ENCODE measurements around the gene ZNF765.
A peak's percentile ranks its signal among the peaks of the same experiment; 100 is the strongest.
"Not testable (repeated sequence)": the region's sequence is repeated elsewhere in the genome, so short reads cannot be mapped to it uniquely, and the experiment has no call there.

Gene ZNF765

DNA sequence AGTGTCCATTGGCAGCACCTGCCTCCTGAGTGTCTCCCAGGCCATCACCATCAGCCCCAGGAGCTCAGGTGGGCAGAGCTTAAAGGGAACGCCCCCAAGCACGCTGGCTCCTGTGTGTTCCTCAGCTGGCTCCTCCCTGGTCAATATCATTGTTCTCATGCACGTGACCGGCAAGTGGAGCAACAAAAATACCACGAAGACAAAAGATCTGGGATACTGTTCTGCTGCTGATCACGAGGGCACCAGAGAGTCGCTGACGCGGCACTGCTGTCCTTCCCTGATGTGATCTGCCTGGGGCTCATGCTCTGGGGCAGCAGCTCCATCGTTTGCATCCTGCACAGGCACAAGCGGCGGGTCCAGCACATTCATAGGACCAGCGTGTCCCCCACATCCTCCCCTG lies 28.1 kb downstream of the ZNF765 start:
- DNase-seq = not testable (repeated sequence)

DNA sequence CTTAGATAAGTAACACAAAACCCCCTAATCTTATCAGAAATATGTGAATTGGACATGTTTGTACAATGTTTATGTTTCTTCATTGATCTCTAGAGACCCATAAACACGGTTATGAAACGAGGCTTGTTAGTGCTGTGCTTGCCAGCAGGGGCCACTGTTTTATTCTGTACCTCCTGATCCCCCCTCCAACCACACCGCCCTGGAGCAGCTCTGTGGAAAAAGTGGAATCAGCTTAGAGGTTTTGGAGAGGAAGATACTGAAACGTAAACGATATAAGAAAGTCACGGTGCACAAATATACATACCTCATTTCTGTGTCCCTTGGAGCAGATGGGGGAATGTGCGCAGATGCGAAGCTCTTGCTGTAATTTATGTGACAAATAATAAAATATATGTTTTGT lies 28.7 kb downstream of the ZNF765 start:
- DNase-seq = not testable (repeated sequence)

DNA sequence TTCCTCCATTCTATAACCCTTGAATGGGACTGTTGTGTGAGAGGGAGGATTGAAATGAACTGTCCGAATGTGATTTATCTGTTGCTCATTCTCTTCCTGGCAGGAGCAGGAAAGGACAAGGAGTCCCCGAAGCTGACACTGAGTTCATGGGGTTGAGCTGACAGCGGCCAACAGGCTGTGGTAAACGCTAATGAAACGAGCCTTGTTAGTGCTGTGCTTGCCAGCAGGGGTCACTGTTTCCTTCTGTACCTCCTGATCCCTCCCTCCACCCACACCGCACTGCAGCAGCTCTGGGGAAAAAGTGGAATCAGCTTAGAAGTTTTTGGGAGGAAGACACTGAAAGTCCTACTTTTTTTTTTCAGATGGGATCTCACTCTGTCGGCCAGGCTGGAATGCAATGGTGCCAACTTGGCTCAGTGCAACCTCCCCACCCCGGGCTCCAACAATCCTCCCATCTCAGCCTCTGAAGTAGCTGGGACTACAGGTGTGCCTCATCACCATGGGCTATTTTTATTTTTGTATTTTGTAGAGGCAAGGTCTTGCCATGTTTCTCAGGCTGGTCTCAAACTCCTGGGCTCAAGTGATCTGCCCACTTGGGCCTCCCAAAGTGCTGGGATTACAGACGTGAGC lies 30.1 kb downstream of the ZNF765 start:
- DNase-seq = no peak

DNA sequence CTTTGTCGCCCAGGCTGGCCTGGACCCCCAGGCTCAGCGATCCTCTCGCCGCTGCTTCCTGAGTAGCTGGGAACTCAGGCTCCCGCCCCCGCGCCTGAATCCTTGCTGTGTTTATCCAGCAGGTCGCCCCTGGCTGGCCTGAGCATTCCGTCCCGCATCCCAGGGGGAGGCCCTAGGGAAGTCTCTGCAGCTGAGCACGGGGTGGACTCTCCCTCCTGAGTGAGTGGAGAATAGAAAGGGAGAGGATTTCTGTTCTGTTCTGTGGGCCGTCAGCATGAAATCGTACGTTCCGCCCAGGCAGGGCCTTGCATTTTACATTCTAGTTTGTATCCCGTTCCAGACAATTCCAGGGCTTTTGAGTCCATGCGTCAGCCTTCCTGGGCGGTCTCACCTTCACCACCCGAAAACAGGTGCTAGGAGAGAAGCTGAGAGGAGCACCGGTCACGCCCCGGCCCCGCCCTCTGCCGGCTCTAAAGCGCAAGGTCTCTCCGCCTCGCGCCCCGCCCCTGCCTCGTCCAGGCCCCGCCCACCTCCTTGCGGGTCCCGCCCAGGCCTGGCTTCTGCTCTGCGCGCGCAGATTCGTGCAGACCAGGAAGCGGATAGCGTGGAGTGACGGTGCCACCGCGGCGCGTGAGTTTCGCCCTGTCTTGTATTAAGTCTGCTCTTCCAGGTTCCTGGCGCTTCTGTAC lies 36.6 kb downstream of the ZNF765 start, which contains the start of gene ZNF761:
TSS of gene ZNF761 (plus strand) at position 586 of the 689 bp plus-strand sequence. CDS start 15,285 bp downstream, outside the sequence.
- peak; percentile 89 for DNase-seq

DNA sequence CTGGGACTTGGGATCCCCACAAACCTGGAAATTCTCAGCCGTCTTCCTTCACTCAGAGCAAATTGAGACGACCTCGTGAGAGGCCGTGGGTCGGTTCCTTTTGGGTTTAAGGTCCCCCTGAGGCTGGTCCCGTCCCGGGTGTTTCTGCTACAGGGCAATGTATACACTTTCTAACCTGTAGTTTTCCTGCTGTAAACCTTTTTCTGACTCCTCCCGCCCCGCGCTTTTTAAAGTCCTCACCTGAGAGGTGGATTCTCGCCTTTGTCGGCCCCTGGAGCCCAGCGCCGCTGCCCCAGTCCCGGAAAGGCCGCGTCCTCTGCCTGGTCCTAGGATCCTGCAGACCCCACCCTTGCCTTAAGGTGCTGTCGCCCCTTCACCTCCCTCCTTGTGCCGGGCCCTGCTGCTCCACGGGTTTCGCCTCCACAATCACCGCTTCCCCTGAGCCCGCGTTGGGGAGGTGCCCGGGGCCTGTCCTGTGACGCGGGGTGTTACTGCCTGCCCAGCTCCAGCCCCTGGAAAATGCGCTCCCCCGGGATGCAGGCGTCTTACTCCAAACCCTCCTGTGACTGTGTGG lies 37.2 kb downstream of the ZNF765 start:
- DNase-seq = no peak

DNA sequence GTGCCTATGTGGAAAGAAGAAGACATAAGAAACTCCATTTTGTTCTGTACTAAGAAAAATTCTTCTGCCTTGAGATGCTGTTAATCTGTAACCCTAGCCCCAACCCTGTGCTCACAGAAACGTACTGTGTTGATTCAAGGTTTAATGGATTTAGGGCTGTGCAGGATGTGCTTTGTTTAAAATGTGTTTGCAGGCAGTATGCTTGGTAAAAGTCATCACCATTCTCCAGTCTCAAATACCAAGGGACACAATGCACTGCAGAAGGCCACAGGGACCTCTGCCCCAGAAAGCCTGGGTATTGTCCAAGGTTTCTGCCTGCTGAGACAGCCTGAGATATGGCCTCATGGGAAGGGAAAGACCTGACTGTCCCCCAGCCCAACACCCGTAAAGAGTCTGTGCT lies 48.9 kb downstream of the ZNF765 start:
- DNase-seq = not testable (repeated sequence)

DNA sequence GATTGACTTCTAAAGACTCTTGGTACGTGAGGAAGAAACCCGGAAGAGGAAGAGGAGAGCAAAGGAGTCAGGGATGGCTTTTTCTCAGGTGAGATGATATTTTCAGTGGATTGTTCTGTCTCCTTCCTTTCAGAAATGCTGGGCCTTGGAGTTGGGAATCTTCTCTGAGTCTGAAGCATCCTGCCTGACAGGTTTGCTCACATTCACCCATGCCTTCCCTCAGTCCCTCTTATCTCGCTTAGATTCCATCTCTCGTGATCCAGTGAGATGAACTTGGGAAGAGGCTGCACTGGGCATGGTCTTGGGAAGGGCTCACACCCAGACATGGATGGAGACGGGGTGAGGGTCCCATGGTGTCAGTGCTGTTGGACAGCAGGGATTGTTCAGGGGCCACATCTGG lies 52.2 kb downstream of the ZNF765 start:
- DNase-seq = not testable (repeated sequence)

DNA sequence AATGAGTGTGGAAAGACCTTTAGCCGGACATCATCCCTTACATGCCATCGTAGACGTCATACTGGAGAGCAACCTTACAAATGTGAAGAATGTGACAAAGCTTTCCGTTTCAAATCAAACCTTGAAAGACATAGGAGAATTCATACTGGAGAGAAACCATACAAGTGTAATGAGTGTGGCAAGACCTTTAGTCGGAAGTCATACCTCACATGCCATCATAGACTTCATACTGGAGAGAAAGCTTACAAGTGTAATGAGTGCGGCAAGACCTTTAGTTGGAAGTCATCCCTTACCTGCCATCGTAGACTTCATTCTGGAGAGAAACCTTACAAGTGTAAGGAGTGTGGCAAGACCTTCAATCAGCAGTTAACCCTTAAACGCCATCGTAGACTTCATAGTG lies 60.9 kb downstream of the ZNF765 start:
- DNase-seq = no peak

DNA sequence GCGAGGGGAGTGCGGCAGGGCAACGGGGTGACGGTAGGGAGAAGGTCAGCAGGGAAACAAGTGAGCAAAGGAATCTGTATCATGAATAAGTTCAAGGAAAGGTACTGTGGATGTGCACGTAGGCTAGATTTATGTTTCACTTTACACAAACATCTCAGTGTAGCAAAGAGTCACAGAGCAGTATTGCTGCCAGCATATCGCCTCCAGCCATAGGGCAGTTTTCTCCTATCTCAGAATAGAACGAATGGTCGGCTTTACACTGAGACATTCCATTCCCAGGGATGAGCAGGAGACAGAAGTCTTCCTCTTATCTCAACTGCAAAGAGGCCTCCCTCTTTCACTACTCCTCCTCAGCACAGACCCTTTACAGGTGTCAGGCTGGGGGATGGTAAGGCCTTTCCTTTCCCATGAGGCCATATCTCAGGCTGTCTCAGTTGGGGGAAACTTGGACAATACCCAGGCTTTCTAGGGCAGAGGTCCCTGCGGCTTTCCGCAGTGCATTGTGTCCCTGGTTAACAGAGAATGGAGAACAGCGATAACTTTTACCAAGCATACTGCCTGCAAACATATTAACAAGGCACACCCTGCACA lies 65.3 kb downstream of the ZNF765 start:
- not testable (repeated sequence) for DNase-seq

DNA sequence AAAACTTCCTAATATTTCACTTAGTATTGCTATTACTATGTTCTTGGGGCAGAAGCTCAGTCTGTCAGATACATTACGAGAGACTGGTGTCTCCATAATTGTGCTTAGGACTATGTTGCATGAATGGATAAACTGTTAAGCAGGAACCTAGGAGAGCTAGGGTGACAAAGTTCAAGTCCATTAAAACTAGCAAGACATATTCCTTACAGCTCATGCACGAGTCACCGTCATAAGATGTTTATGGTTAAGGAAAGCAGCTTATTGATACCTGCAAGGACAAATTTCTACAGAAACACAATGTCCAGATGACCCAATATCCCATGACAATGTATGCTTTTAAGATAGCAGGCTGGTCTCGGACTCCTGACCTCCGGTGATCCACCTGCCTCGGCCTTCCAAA lies 66.9 kb downstream of the ZNF765 start:
- no peak for DNase-seq

DNA sequence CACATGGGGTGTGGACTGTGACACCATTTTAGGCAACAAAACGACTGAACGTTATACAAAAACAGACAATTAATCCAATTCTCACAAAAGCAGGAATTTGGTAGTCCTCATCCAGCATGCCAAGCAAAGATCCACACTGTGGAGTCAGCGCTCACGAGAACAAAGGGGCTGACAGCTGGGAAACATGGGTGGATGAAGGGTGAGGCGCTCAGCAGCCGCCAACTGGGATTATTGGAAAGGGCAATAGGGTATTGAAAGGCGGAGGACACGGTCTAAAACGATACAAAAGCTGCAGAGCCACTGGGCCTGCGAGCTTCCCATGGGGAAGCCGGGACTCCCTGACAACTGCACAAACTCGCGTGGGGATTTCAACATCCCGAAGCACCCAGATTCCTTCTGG lies 67.9 kb downstream of the ZNF765 start:
- no peak for DNase-seq

DNA sequence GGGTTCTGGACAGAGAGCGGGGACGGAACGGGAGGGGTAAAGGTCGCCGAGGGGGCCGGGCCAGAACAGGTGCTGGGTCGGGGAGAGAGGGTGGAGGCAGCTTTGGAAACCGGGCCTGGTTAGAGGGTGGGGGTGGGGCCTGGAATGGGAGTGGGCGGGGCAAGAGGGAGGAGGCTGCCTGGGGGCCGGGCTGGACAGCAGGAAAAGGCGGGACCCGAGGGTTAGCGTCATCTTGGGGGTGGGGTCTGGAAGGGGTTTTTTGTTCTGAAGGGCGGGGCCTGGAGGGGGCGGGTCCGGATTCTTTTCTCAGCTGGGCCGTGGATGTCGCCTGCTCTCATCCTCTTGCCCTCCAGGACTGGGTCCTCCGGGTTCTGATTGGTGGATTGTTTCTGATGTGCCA lies 68.3 kb downstream of the ZNF765 start:
- no peak for DNase-seq

DNA sequence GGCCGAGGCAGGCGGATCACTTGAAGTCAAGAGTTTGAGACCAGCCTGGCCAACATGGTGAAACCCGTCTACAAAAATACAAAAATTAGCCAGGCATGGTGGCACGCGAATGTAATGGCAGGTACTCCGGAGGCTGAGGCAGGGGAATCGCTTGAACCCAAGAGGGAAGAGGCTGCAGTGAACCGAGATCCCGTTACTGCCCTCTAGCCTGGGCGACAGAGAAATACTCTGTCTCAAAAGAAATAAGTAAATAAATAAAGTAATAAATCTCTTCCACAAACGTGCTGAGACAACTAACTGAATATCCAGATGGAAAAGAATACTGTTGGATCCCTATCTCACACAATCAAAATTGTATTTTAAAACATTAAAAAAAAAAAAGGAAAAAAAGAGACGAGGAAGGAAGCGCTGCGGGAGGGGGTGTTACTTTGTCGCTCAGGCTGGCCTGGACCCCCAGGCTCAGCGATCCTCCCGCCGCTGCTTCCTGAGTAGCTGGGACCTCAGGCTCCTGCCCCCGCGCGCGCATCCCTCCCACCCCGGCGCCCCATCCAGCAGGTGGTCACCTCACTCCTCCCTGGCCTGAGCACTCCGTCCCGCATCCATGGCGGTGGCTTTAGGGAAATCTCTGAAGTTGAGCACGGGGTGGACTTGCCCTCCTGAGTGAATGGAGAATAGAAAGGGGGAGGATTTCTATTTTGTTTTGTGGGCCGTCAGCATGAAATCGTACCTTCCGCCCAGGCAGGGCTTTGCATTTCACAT lies 72.0 kb downstream of the ZNF765 start:
- no peak for DNase-seq

DNA sequence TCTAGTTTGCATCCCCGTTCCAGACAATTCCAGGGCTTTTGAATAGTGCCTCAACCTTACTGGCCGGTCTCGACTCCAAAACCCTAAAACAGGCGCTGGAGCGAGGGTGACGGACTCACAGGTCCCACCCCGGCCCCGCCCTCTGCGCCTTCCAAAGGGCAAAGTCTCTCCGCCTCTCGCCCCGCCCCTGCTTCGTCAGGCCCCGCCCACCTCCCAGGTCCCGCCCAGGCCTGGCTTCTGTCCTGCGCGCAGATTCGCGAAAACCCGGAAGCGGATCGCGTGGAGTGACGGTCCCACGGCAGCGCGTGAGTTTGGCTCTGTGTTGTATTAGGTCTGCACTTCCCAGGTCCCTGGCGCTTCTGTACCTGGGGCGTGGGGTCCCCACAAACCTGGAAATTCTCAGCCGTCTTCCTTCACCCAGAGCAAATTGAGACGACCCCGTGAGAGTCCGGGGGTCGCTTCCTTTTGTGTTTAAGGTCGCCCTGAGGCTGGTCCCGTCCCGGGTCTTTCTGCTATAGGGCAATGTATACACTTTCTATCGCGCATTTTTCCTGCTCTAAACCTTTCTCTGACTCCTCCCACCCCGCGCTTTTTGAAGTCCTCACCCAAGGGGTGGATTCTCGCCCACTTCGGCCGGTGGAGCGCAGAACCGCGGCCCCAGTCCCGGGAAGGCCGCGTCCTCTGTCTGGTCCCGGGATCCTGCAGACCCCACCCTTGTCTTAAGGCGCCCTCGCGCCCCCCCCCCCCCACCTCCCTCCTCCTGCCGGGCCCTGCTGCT lies 72.7 kb downstream of the ZNF765 start, which contains the start of gene ZNF813:
TSS of gene ZNF813 (plus strand) at position 249 of the 778 bp plus-strand sequence. CDS start 16,090 bp downstream, outside the sequence.
- no peak for DNase-seq

DNA sequence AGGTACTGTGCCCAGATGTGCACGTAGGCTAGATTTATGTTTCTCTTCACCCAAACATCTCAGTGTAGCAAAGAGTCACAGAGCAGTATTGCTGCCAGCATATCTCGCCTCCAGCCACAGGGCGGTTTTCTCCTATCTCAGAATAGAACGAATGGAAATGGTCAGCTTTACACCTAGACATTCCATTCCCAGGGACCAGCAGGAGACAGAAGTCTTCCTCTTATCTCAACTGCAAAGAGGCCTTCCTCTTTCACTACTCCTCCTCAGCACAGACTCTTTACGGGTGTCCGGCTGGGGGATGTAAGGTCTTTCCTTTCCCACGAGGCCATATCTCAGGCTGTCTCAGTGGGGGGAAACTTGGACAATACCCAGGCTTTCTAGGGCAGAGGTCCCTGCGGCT lies 73.7 kb downstream of the ZNF765 start:
- DNase-seq = not testable (repeated sequence)

DNA sequence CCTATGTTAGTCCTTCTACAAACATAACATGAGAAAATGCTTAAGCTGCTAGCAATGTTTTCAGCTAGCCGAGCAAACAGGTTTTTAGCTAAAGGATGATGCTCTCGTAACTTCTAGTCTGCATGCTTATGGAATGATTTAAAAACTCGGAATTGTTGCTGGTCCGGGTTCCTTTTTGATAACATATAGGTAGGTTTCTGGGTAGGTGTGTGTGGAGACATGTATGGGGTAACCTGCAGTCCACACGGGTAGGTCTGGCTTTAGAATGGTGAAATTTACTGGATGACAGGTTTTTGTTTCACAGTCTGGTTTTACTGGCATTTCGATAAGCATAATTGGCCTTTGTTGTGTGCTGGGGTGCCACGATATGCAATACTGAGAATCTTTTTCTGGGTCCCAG lies 77.0 kb downstream of the ZNF765 start:
- DNase-seq = no peak

DNA sequence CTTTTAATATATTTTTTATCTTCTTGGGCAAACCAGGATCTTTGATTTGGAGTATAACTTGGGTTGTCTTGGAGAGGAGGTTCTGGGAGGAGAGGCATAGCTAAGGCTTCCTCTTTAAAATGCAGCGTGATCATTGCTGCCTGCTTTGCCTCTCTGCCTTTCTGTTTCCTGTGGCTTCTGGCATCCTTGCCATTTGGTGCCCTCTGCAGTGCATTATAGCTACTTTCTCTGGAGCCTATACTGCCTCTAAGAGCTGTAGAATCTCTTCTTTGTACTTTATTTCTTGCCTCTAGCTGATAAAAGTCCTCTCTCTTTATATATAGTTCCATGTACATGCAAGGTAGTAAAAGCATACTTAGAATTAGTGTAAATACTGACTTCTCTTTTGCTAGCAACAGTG lies 79.9 kb downstream of the ZNF765 start:
- DNase-seq = not testable (repeated sequence)

DNA sequence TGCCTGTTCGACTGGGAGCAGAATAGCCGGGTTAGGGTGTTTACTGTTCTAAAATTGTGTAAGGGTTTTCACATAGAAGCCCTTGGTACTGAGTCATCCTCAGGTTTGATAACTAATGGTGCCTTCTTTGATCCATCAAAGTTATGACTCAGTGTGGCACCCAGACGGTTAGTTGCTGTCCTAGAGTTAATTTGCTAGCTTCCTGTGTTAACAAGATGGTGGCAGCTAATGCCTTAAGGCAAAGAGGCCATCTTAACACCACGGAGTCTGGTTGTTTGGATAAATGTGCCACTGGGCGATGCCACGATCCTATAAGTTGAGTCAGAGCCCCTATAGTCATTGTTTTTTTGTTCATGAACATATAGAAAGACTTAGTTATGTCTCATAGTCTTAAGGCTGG lies 80.5 kb downstream of the ZNF765 start:
- not testable (repeated sequence) for DNase-seq

Measured in NCI-H510A treated with DMSO at 0.1 percent for 48 hours (cell line).